ENCODE data around the gene NAGLU.

- TF ChIP-seq CTCF (IDR thresholded peaks at IDR 0.05; ENCODE audit: low read depth, low read length, poor library complexity, severe bottlenecking) (no peak), EZH2phosphoT487 (IDR thresholded peaks at IDR 0.05; ENCODE audit: borderline replicate concordance, low read length) (no peak)
Observed at GRCh38 chr17:42538482-42538881, 2.4 kb downstream of the NAGLU start.

Measured in DOHH2 (cell line).